Measurements from ENCODE around the gene INPPL1. TPM values are rescaled to one million over a fixed set of nuclear protein-coding genes. Genes with fewer than 3 reads are reported as not detected.

Gene INPPL1
- total and polyA plus RNA-seq, 7 donors: 30.0 to 195 (median 77.1) TPM

DNA sequence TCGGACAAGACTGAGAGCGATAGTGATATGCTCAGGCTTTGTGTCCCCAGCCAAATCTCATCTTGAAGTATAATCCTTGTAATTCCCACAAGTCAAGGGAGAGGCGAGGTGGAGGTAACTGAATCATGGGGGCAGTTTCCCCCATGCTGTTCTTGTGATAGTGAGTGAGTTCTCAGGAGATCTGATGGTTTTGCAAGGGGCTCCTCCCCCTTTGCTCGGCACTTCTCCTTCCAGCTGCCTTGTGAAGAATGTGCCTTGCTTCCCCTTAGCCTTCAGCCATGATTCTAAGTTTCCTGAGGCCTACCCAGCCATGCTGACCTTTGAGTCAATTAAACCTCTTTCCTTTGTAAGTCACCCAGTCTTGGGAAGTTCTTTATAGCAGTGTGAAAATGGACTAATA is 15.5 kb upstream of the INPPL1 start:
- Histone ChIP-seq H3K4me3 (no peak overlapping the region), H3K27me3 (no peaks in the 10 kb centered on the region), H3K27ac (no peak overlapping the region), H3K9me3 (no peaks in the 10 kb centered on the region), H3K4me1 (no peaks in the 10 kb centered on the region), H3K36me3 (no peaks in the 10 kb centered on the region)
- no peak for DNase-seq
- intact Hi-C loops (cut with DNase I): no loop called here
- WGBS, 2 donors: 84 to 89% methylated on average over 4 of the region's 4 CpGs
- TF ChIP-seq EP300 (IDR thresholded peaks at IDR 0.05) (no peak), POLR2AphosphoS5 (IDR thresholded peaks at IDR 0.05) (no peak), POLR2A (IDR thresholded peaks at IDR 0.05) (no peak)

DNA sequence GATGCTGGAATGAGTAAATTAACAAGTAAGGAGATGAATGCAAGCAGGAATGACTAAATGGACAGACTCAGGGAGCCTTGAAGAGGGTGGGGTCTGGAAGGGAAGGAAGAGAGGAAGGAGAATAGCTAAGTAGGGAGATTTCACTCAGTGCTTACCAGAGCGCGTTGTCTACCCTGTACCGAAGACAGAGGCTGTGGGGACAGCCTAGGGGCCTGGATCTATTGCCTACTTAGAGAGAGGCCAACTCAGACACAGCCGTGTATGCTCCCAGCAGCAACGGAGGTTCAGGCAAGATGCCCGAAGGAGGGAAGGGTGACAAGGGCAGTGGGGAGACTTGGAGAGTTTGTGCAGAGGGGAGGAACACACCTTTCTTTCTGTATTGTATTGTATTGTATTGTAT is 7.9 kb upstream of the INPPL1 start, which contains the start of gene FOLR2:
Gene FOLR2 (plus strand): TSS at position 157 of the 400 bp plus-strand sequence. CDS start 1,791 bp downstream, outside the sequence.
- no peak for DNase-seq
- Histone ChIP-seq H3K9me3 (no peaks in the 10 kb centered on the region), H3K4me3 (peak within 1 kb of the TSS in 2 of 4 donors; percentile 10 to 25), H3K27ac (no peak within 1 kb of the TSS), H3K27me3 (no peaks in the 10 kb centered on the region), H3K4me1 (no peaks in the 10 kb centered on the region), H3K36me3 (no peaks in the 10 kb centered on the region)
- 89 to 90% methylated on average over 6 of the region's 6 CpGs for WGBS, 2 donors
- TF ChIP-seq CTCF (IDR thresholded peaks at IDR 0.05): no peak
- TF ChIP-seq EP300 (IDR thresholded peaks at IDR 0.05): no peak
- TF ChIP-seq POLR2AphosphoS5 (IDR thresholded peaks at IDR 0.05): no peak
- no peak for TF ChIP-seq POLR2A (IDR thresholded peaks at IDR 0.05)
- intact Hi-C loops (cut with DNase I): no loop called here

DNA sequence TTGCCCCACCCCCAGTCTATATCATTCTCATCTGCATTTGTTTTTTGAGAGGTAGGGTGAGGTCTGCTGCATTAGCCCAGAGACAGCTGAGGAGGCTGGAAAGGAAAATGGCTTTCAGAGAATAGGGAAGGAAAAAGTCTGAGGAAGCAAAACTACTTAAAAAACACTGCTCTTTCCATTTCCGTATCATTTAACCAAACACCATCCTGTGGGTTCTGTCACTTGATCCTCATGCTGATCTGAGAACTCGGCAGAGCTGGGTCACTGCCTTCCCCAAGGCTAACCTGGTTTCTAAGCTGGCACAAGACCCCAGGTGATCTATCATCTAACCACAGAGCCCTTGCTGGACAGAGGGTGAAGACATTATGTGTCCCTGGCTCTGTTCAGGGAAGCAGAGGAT is 6.7 kb upstream of the INPPL1 start:
- intact Hi-C loops (cut with DNase I): no loop called here

GRCh38 chr11:72218251-72218745 is 6.3 kb upstream of the INPPL1 start:
- H3K4me1 ChIP-seq: peaks cover 1 to 12% (median 9%) of the 10 kb centered on the region in 4 donors
- H3K27ac ChIP-seq: peak overlapping the region in 3 of 4 donors; percentile 6 to 19 (median 17)
- intact Hi-C loops (cut with DNase I): no loop called here
- TF ChIP-seq POLR2A (IDR thresholded peaks at IDR 0.05) (no peak), POLR2AphosphoS5 (IDR thresholded peaks at IDR 0.05) (no peak), CTCF (IDR thresholded peaks at IDR 0.05) (no peak), EP300 (IDR thresholded peaks at IDR 0.05) (no peak)
- DNase-seq: no peak
- H3K27me3 ChIP-seq: no peaks in the 10 kb centered on the region
- WGBS, 2 donors: 89 to 90% methylated on average over 5 of the region's 5 CpGs
- peak overlapping the region in 1 of 4 donors; percentile 7 for H3K4me3 ChIP-seq
- no peaks in the 10 kb centered on the region for H3K36me3 ChIP-seq
- no peaks in the 10 kb centered on the region for H3K9me3 ChIP-seq

More for the DNA sequence above, 6.7 kb upstream of the INPPL1 start:
- Histone ChIP-seq H3K36me3 (no peaks in the 10 kb centered on the region), H3K4me1 (peaks cover 0 to 12% (median 9%) of the 10 kb centered on the region in 4 donors), H3K27ac (peak overlapping the region in 3 of 4 donors; percentile 6 to 19 (median 17)), H3K9me3 (no peaks in the 10 kb centered on the region), H3K4me3 (peak overlapping the region in 1 of 4 donors; percentile 25), H3K27me3 (no peaks in the 10 kb centered on the region)
- no peak for TF ChIP-seq CTCF (IDR thresholded peaks at IDR 0.05)
- TF ChIP-seq POLR2AphosphoS5 (IDR thresholded peaks at IDR 0.05): no peak
- TF ChIP-seq POLR2A (IDR thresholded peaks at IDR 0.05): no peak
- TF ChIP-seq EP300 (IDR thresholded peaks at IDR 0.05): no peak
- WGBS, 2 donors: 26 to 55% methylated on average over 2 of the region's 2 CpGs
- no peak for DNase-seq

- Histone ChIP-seq H3K36me3 (no peaks in the 10 kb centered on the region), H3K4me1 (peaks cover 2 to 22% (median 17%) of the 10 kb centered on the region in 4 donors), H3K27ac (no peak overlapping the region), H3K9me3 (no peaks in the 10 kb centered on the region), H3K27me3 (no peaks in the 10 kb centered on the region), H3K4me3 (no peak overlapping the region)
- intact Hi-C loops (cut with DNase I): loop anchor here (5.0 kb wide), 3 partner anchors 109 to 294 kb away; partner anchors contain the start of genes ANAPC15, RNF121 and XNDC1N
- TF ChIP-seq POLR2A (IDR thresholded peaks at IDR 0.05): no peak
- TF ChIP-seq POLR2AphosphoS5 (IDR thresholded peaks at IDR 0.05): no peak
- no peak for TF ChIP-seq CTCF (IDR thresholded peaks at IDR 0.05)
- TF ChIP-seq EP300 (IDR thresholded peaks at IDR 0.05): no peak
- DNase-seq: no peak
- WGBS, 2 donors: 88 to 90% methylated on average over 10 of the region's 10 CpGs
These were observed 3.7 kb upstream of the INPPL1 start for GRCh38 chr11:72220696-72221363.

Measured in sigmoid colon (tissue), 7 donors.